NT2/D1 (cell line): Measurements from ENCODE around the gene DYNLT4.
"Not testable (repeated sequence)": the region's sequence is repeated elsewhere in the genome, so short reads cannot be mapped to it uniquely, and the experiment has no call there.

Experiments
- DNase-seq: peaks from one replicate; pipeline ENCODE4 v3.0.0-alpha.2; 2011; ENCODE audit warnings: low read depth, low spot score
- H3K27me3 ChIP-seq: 2 replicates; pipeline ENCODE4 v1.6.0; 2011; ENCODE audit warnings: mild to moderate bottlenecking; ENCODE audit not compliant: insufficient read length, insufficient read depth
- H3K36me3 ChIP-seq: 2 replicates; pipeline ENCODE4 v1.6.1; 2011; ENCODE audit warnings: mild to moderate bottlenecking, low read length, mixed read lengths; ENCODE audit not compliant: insufficient read depth, insufficient read length
- H3K4me1 ChIP-seq: 2 replicates; pipeline ENCODE4 v1.5.1; 2011; ENCODE audit not compliant: insufficient read depth, insufficient read length
- H3K4me3 ChIP-seq: 2 replicates; pipeline ENCODE4 v1.5.1; 2011; ENCODE audit warnings: low read depth; ENCODE audit not compliant: insufficient read length
- H3K9ac ChIP-seq: 2 replicates; pipeline ENCODE4 v1.6.0; 2011; ENCODE audit warnings: low read depth; ENCODE audit not compliant: insufficient read length
- H3K9me3 ChIP-seq: 2 replicates; pipeline ENCODE4 v1.5.1; 2011; ENCODE audit warnings: mild to moderate bottlenecking, low read length; ENCODE audit not compliant: insufficient read depth
- SUZ12 ChIP-seq: IDR thresholded peaks from 2 replicates; pipeline ENCODE4 v1.6.1; 2011; ENCODE audit not compliant: insufficient read length, insufficient read depth; ENCODE audit errors: extremely low read depth
- YY1 ChIP-seq: IDR thresholded peaks from 2 replicates; pipeline ENCODE4 v1.6.1; 2011; ENCODE audit not compliant: insufficient read length, insufficient read depth
- ZNF274 ChIP-seq: IDR thresholded peaks from 2 replicates; pipeline ENCODE4 v1.6.1; 2011; ENCODE audit warnings: mild to moderate bottlenecking, low read depth, low read length

The DYNLT4 gene

GRCh38 chr1:44801491-44802305, 5.5 kb downstream of the DYNLT4 start:
- H3K36me3 ChIP-seq = peaks cover 51% of the 10 kb centered on the region
- no peak for DNase-seq
- H3K27me3 ChIP-seq = peaks cover 6% of the 10 kb centered on the region
- no peak for TF ChIP-seq ZNF274
- peaks cover 31% of the 10 kb centered on the region for H3K4me1 ChIP-seq
- peak overlapping the region; percentile 26 for H3K9ac ChIP-seq
- no peaks in the 10 kb centered on the region for H3K9me3 ChIP-seq
- peak overlapping the region; percentile 1 for H3K4me3 ChIP-seq

GRCh38 chr1:44799770-44800584, 7.2 kb downstream of the DYNLT4 start, which contains the start of gene PLK3:
PLK3 (plus strand) TSS chr1:44800377; CDS start chr1:44800464, 87 bp downstream.
- TF ChIP-seq YY1 (no peak), ZNF274 (no peak)
- Histone ChIP-seq H3K9me3 (no peaks in the 10 kb centered on the region), H3K36me3 (peaks cover 34% of the 10 kb centered on the region), H3K27me3 (peaks cover 6% of the 10 kb centered on the region), H3K4me3 (peak within 1 kb of the TSS; percentile 89), H3K9ac (peak within 1 kb of the TSS; percentile 91), H3K4me1 (peaks cover 22% of the 10 kb centered on the region)
- DNase-seq = peak; percentile 99

- Histone ChIP-seq H3K4me3 (no peak overlapping the region), H3K9me3 (no peaks in the 10 kb centered on the region), H3K9ac (peak overlapping the region; percentile 65), H3K4me1 (peaks cover 19% of the 10 kb centered on the region), H3K36me3 (peaks cover 24% of the 10 kb centered on the region), H3K27me3 (peaks cover 6% of the 10 kb centered on the region)
- no peak for TF ChIP-seq SUZ12
- no peak for TF ChIP-seq ZNF274
- no peak for TF ChIP-seq YY1
- no peak for DNase-seq
Observed at GRCh38 chr1:44798481-44799365, 8.4 kb downstream of the DYNLT4 start.

GRCh38 chr1:44797886-44798285, 9.3 kb downstream of the DYNLT4 start:
- H3K27me3 ChIP-seq, H3K9ac ChIP-seq, DNase-seq, H3K4me3 ChIP-seq, H3K9me3 ChIP-seq: not testable (repeated sequence)
- Histone ChIP-seq H3K4me1 (peaks cover 20% of the 10 kb centered on the region), H3K36me3 (peaks cover 15% of the 10 kb centered on the region)

GRCh38 chr1:44792736-44793502, 14.2 kb downstream of the DYNLT4 start:
- Histone ChIP-seq H3K9me3 (no peaks in the 10 kb centered on the region), H3K4me1 (peaks cover 12% of the 10 kb centered on the region), H3K4me3 (no peak overlapping the region), H3K27me3 (no peaks in the 10 kb centered on the region), H3K36me3 (no peaks in the 10 kb centered on the region), H3K9ac (peak overlapping the region; percentile 27)
- no peak for DNase-seq
- TF ChIP-seq SUZ12 = no peak
- no peak for TF ChIP-seq ZNF274
- TF ChIP-seq YY1 = no peak

- no peak overlapping the region for H3K9ac ChIP-seq
- no peak for TF ChIP-seq YY1
Observed at GRCh38 chr1:44790968-44791801, 16.0 kb downstream of the DYNLT4 start.

More at GRCh38 chr1:44790968-44791801, 16.0 kb downstream of the DYNLT4 start:
- Histone ChIP-seq H3K9me3 (no peaks in the 10 kb centered on the region), H3K4me1 (peaks cover 22% of the 10 kb centered on the region), H3K27me3 (peaks cover 7% of the 10 kb centered on the region), H3K4me3 (no peak overlapping the region), H3K36me3 (no peaks in the 10 kb centered on the region)
- DNase-seq = no peak
